Loucy (cell line): ENCODE data around the gene LMX1B.

Experiments used
- H2AFZ ChIP-seq: fragments of 200-600 bp; sonication (generic); 2 replicates; pipeline ENCODE4 v1.6.0; 2016; ENCODE audit warnings: antibody characterized with exemption, mild to moderate bottlenecking, low read length, moderate library complexity
- H3F3A ChIP-seq: fragments of 200-600 bp; 2 replicates; pipeline ENCODE4 v1.6.0; 2016; ENCODE audit warnings: antibody characterized with exemption, low read depth, mild to moderate bottlenecking
- H3K27me3 ChIP-seq: fragments of 200-600 bp; sonication (generic); 2 replicates; pipeline ENCODE4 v1.6.1; 2014; ENCODE audit warnings: low read length, mild to moderate bottlenecking; ENCODE audit not compliant: insufficient read depth, poor library complexity, severe bottlenecking
- H3K36me3 ChIP-seq: fragments of 200-600 bp; sonication (generic); 2 replicates; pipeline ENCODE4 v1.6.1; 2016; ENCODE audit warnings: low read length; ENCODE audit not compliant: insufficient read depth
- H3K4me1 ChIP-seq: fragments of 200-600 bp; sonication (generic); 2 replicates; pipeline ENCODE4 v1.5.1; 2014; ENCODE audit warnings: low read length, mild to moderate bottlenecking; ENCODE audit not compliant: insufficient read depth, poor library complexity, severe bottlenecking
- H3K4me2 ChIP-seq: fragments of 200-600 bp; sonication (generic); 2 replicates; pipeline ENCODE4 v1.6.0; 2014; ENCODE audit warnings: antibody characterized with exemption, low read length, low read depth, mild to moderate bottlenecking; ENCODE audit not compliant: poor library complexity, severe bottlenecking
- H3K4me3 ChIP-seq: fragments of 200-600 bp; sonication (generic); 2 replicates; pipeline ENCODE4 v1.5.1; 2014; ENCODE audit warnings: low read length, mild to moderate bottlenecking, mixed read lengths; ENCODE audit not compliant: poor library complexity, severe bottlenecking
- H3K79me2 ChIP-seq: fragments of 200-600 bp; sonication (generic); 2 replicates; pipeline ENCODE4 v1.6.1; 2014; ENCODE audit warnings: low read length; ENCODE audit not compliant: insufficient read depth
- H3K9ac ChIP-seq: fragments of 200-600 bp; sonication (generic); 2 replicates; pipeline ENCODE4 v1.6.0; 2014; ENCODE audit warnings: mild to moderate bottlenecking, low read depth, low read length, moderate library complexity; ENCODE audit not compliant: poor library complexity, severe bottlenecking
- H3K9me2 ChIP-seq: fragments of 200-600 bp; sonication (generic); replicated peaks from 2 replicates; pipeline ENCODE4 v1.6.1; 2016; ENCODE audit warnings: low read depth, low read length, mixed read lengths
- H3K9me3 ChIP-seq: fragments of 200-600 bp; sonication (generic); 2 replicates; pipeline ENCODE4 v1.6.1; 2014; ENCODE audit warnings: mild to moderate bottlenecking, antibody characterized with exemption, low read length, low read depth; ENCODE audit not compliant: insufficient read depth
- H4K20me1 ChIP-seq: fragments of 200-600 bp; sonication (generic); 2 replicates; pipeline ENCODE4 v1.6.0; 2014; ENCODE audit warnings: antibody characterized with exemption, low read length, mild to moderate bottlenecking; ENCODE audit not compliant: insufficient read depth, poor library complexity, severe bottlenecking
- CTCF ChIP-seq: fragments of 200-600 bp; sonication (generic); conservative IDR thresholded peaks from 2 replicates; pipeline ENCODE4 v1.5.1; 2014; ENCODE audit warnings: mild to moderate bottlenecking, antibody characterized with exemption, low read length
- EZH2phosphoT487 ChIP-seq: fragments of 200-600 bp; IDR thresholded peaks from 2 replicates; pipeline ENCODE4 v1.6.1; 2018; ENCODE audit warnings: antibody characterized with exemption, mild to moderate bottlenecking, moderate library complexity, borderline replicate concordance

The LMX1B gene

GRCh38 chr9:126591922-126592321, 21.8 kb upstream of the LMX1B start:
- Histone ChIP-seq H3K4me3 (no peak overlapping the region), H3F3A (no peaks in the 10 kb centered on the region), H4K20me1 (no peaks in the 10 kb centered on the region), H3K9ac (no peak overlapping the region), H3K4me2 (no peak overlapping the region), H3K79me2 (no peaks in the 10 kb centered on the region), H3K36me3 (no peaks in the 10 kb centered on the region), H2AFZ (no peak overlapping the region), H3K9me3 (no peaks in the 10 kb centered on the region), H3K4me1 (no peaks in the 10 kb centered on the region), H3K27me3 (no peaks in the 10 kb centered on the region), H3K9me2 (no peaks in the 10 kb centered on the region)
- TF ChIP-seq EZH2phosphoT487 (no peak), CTCF (no peak)

GRCh38 chr9:126592461-126592860, 21.3 kb upstream of the LMX1B start:
- Histone ChIP-seq H2AFZ (no peak overlapping the region), H3K4me2 (no peak overlapping the region), H3K4me1 (no peaks in the 10 kb centered on the region), H3K9ac (no peak overlapping the region), H3K9me2 (no peaks in the 10 kb centered on the region), H3K36me3 (no peaks in the 10 kb centered on the region), H3K4me3 (no peak overlapping the region), H3K79me2 (no peaks in the 10 kb centered on the region), H3F3A (no peaks in the 10 kb centered on the region), H3K9me3 (no peaks in the 10 kb centered on the region), H3K27me3 (no peaks in the 10 kb centered on the region), H4K20me1 (no peaks in the 10 kb centered on the region)
- no peak for TF ChIP-seq EZH2phosphoT487

GRCh38 chr9:126595982-126596381, 17.7 kb upstream of the LMX1B start:
- Histone ChIP-seq H2AFZ (no peak overlapping the region), H3K9me2 (no peaks in the 10 kb centered on the region), H3K4me3 (no peak overlapping the region), H3K36me3 (no peaks in the 10 kb centered on the region), H3K4me2 (no peak overlapping the region), H3K27me3 (no peaks in the 10 kb centered on the region), H4K20me1 (no peaks in the 10 kb centered on the region), H3F3A (no peaks in the 10 kb centered on the region), H3K9me3 (no peaks in the 10 kb centered on the region), H3K9ac (no peak overlapping the region), H3K79me2 (no peaks in the 10 kb centered on the region), H3K4me1 (no peaks in the 10 kb centered on the region)
- TF ChIP-seq EZH2phosphoT487 (no peak), CTCF (no peak)

GRCh38 chr9:126599047-126599650, 14.6 kb upstream of the LMX1B start:
- no peak for TF ChIP-seq CTCF
- no peak for TF ChIP-seq EZH2phosphoT487
- no peak overlapping the region for H3K4me2 ChIP-seq
- no peaks in the 10 kb centered on the region for H4K20me1 ChIP-seq
- no peaks in the 10 kb centered on the region for H3K9me2 ChIP-seq
- no peaks in the 10 kb centered on the region for H3K27me3 ChIP-seq
- no peaks in the 10 kb centered on the region for H3K79me2 ChIP-seq
- H3F3A ChIP-seq = no peaks in the 10 kb centered on the region
- H3K9me3 ChIP-seq = no peaks in the 10 kb centered on the region
- no peak overlapping the region for H3K9ac ChIP-seq
- H3K4me1 ChIP-seq = no peaks in the 10 kb centered on the region
- H2AFZ ChIP-seq = no peak overlapping the region; the same call in 1 of the 2 replicates
- no peak overlapping the region for H3K4me3 ChIP-seq
- no peaks in the 10 kb centered on the region for H3K36me3 ChIP-seq
